ENCODE data around the gene PTTG1IP.

GRCh38 chr21:44849616-44850130 is 23.8 kb downstream of the PTTG1IP start:
- TF ChIP-seq POLR2A (IDR thresholded peaks at IDR 0.05; ENCODE audit: low read depth, low read length) = no peak
- no peak for TF ChIP-seq TAF1 (IDR thresholded peaks at IDR 0.05; ENCODE audit: low read depth, low read length)
- no peak for TF ChIP-seq POLR2AphosphoS5 (IDR thresholded peaks at IDR 0.05; ENCODE audit: low read depth, low read length)
- no peak for TF ChIP-seq SPI1 (IDR thresholded peaks at IDR 0.05; ENCODE audit: low read depth, low read length)
- TF ChIP-seq POU2F2 (IDR thresholded peaks at IDR 0.05; ENCODE audit: low read depth, low read length) = no peak
- TF ChIP-seq PAX5 (IDR thresholded peaks at IDR 0.05; ENCODE audit: insufficient read depth, low read length, severe bottlenecking) = no peak

Data from GM12891 (cell line).